Breast epithelium (tissue), 3 donors: ENCODE measurements around the gene SLC51A.

Experiments
- CTCF ChIP-seq, 3 donors: fragments of 450-650 bp; IDR thresholded peaks; one replicate each; pipeline ENCODE4 v1.5.1; 2016 to 2017; ENCODE audit warnings: antibody characterized with exemption in 3 of 3, mild to moderate bottlenecking in 3 of 3, moderate library complexity in 3 of 3
- POLR2AphosphoS5 ChIP-seq, 3 donors: sonication (generic); formaldehyde crosslinking; IDR thresholded peaks; one replicate each; pipeline ENCODE4 v1.6.1; 2017; ENCODE audit warnings: antibody characterized with exemption in 3 of 3

- TF ChIP-seq CTCF (IDR thresholded peaks at IDR 0.05) (no peak), POLR2AphosphoS5 (IDR thresholded peaks at IDR 0.05) (no peak)
Observed at GRCh38 chr3:196215493-196216020, 777 bp upstream of the SLC51A start.
